ENCODE measurements around the gene ZBP1. TPM values are rescaled to one million over a fixed set of nuclear protein-coding genes. Genes with fewer than 3 reads are reported as not detected.

The ZBP1 gene
- total RNA-seq, 1 donor from 2014 or later, result 17.8 TPM

- H3K36me3 Mint-ChIP-seq (ENCODE audit: low read depth), result no peaks in the 10 kb centered on the region
- CTCF ChIA-PET, result interaction anchor here (1.0 kb wide), 1 partner anchor 10 kb away, joined by 3 read pairs; no protein-coding TSS in a partner anchor
Measured at GRCh38 chr20:57574954-57575353, 45.3 kb downstream of the ZBP1 start.

GRCh38 chr20:57573894-57574293 lies 46.3 kb downstream of the ZBP1 start:
- no peaks in the 10 kb centered on the region for H3K4me1 Mint-ChIP-seq
- TF ChIP-seq, protein P1, sequence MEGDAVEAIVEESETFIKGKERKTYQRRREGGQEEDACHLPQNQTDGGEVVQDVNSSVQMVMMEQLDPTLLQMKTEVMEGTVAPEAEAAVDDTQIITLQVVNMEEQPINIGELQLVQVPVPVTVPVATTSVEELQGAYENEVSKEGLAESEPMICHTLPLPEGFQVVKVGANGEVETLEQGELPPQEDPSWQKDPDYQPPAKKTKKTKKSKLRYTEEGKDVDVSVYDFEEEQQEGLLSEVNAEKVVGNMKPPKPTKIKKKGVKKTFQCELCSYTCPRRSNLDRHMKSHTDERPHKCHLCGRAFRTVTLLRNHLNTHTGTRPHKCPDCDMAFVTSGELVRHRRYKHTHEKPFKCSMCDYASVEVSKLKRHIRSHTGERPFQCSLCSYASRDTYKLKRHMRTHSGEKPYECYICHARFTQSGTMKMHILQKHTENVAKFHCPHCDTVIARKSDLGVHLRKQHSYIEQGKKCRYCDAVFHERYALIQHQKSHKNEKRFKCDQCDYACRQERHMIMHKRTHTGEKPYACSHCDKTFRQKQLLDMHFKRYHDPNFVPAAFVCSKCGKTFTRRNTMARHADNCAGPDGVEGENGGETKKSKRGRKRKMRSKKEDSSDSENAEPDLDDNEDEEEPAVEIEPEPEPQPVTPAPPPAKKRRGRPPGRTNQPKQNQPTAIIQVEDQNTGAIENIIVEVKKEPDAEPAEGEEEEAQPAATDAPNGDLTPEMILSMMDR (IDR thresholded peaks at IDR 0.05), result no peak
- H3K4me3 Mint-ChIP-seq, result no peak overlapping the region
- DNase-seq, result no peak
- no peaks in the 10 kb centered on the region for H3K9me3 Mint-ChIP-seq
- intact Hi-C loops (cut with micrococcal nuclease), result no loop called here
- POLR2A ChIA-PET, result no interaction called here
- H3K27ac Mint-ChIP-seq, result no peak overlapping the region
- CTCF ChIA-PET, result no interaction called here
- ATAC-seq (ENCODE audit: low read depth), result no peak
- no peaks in the 10 kb centered on the region for H3K36me3 Mint-ChIP-seq (ENCODE audit: low read depth)
- peaks cover 21% of the 10 kb centered on the region for H3K27me3 Mint-ChIP-seq

More at GRCh38 chr20:57574954-57575353, 45.3 kb downstream of the ZBP1 start:
- Mint-ChIP-seq H3K4me3 (no peak overlapping the region), H3K27ac (no peak overlapping the region), H3K4me1 (no peaks in the 10 kb centered on the region), H3K9me3 (no peaks in the 10 kb centered on the region), H3K27me3 (peaks cover 24% of the 10 kb centered on the region)
- ATAC-seq (ENCODE audit: low read depth) (no peak), DNase-seq (no peak)
- POLR2A ChIA-PET, result no interaction called here
- intact Hi-C loops (cut with micrococcal nuclease), result no loop called here
- TF ChIP-seq, protein P1 (IDR thresholded peaks at IDR 0.05), result no peak

GRCh38 chr20:57573242-57573641 lies 47.0 kb downstream of the ZBP1 start:
- H3K27ac Mint-ChIP-seq, result no peak overlapping the region
- H3K4me1 Mint-ChIP-seq, result no peaks in the 10 kb centered on the region
- H3K36me3 Mint-ChIP-seq (ENCODE audit: low read depth), result no peaks in the 10 kb centered on the region
- TF ChIP-seq, protein P1 (IDR thresholded peaks at IDR 0.05), result no peak
- intact Hi-C loops (cut with micrococcal nuclease), result no loop called here
- peaks cover 18% of the 10 kb centered on the region for H3K27me3 Mint-ChIP-seq
- H3K9me3 Mint-ChIP-seq, result no peaks in the 10 kb centered on the region
- no peak overlapping the region for H3K4me3 Mint-ChIP-seq
- ChIA-PET CTCF (no interaction called here), POLR2A (no interaction called here)
- DNase-seq (no peak), ATAC-seq (ENCODE audit: low read depth) (no peak)

DNA sequence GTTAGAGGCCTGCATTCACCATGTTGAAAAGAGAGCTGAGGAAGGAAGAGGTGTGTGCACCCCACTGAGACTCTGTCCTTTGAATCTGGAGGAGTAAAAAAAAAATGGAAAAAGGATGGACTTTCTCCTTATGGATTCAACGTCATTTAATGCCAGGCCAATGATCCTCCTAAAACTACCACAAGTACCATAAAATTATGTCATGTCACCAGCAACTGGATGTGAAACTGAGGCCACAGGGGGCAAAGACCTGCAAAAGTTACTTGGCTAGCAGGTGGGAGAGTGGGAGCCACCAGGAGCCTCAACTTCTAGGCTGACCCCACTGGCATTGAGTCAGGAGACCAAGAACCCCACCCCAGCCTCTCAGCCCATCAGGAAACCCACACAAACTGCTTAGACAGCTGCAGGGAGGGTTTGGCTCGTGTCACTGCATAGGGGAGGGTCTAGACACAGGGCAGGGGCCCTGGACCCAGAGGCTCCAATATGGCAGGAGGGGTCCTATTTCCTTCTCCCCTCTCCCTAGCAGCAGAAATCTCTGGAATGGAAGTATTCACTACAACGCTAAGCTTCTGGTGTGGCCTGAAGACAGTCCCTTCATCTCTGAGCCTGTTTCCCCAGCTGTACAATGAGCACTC lies 48.3 kb downstream of the ZBP1 start:
- ChIA-PET CTCF (no interaction called here), POLR2A (no interaction called here)
- Mint-ChIP-seq H3K4me3 (no peak overlapping the region), H3K4me1 (no peaks in the 10 kb centered on the region), H3K36me3 (ENCODE audit: low read depth) (no peaks in the 10 kb centered on the region), H3K27ac (no peak overlapping the region), H3K27me3 (peaks cover 18% of the 10 kb centered on the region), H3K9me3 (no peaks in the 10 kb centered on the region)
- ATAC-seq (ENCODE audit: low read depth) (no peak), DNase-seq (no peak)
- intact Hi-C loops (cut with micrococcal nuclease), result no loop called here
- TF ChIP-seq, protein P1 (IDR thresholded peaks at IDR 0.05), result no peak

- intact Hi-C loops (cut with micrococcal nuclease), result no loop called here
- TF ChIP-seq, protein P1 (IDR thresholded peaks at IDR 0.05), result no peak
- ATAC-seq (ENCODE audit: low read depth), result no peak
- no peaks in the 10 kb centered on the region for H3K36me3 Mint-ChIP-seq (ENCODE audit: low read depth)
- ChIA-PET POLR2A (no interaction called here), CTCF (no interaction called here)
- no peaks in the 10 kb centered on the region for H3K9me3 Mint-ChIP-seq
- H3K27me3 Mint-ChIP-seq, result peaks cover 18% of the 10 kb centered on the region
- no peak for DNase-seq
- H3K4me3 Mint-ChIP-seq, result no peak overlapping the region
- H3K4me1 Mint-ChIP-seq, result no peaks in the 10 kb centered on the region
- no peak overlapping the region for H3K27ac Mint-ChIP-seq
Measured at GRCh38 chr20:57570920-57571319, 49.3 kb downstream of the ZBP1 start.

All from activated B cell treated with CpG ODN at 0.5 μM for 24 hours (primary cell).